ENCODE results near the gene KLK2. TPM values are rescaled to one million over a fixed set of nuclear protein-coding genes. Genes with fewer than 3 reads are reported as not detected.

KLK2 gene
- not detected for total RNA-seq

GRCh38 chr19:50873056-50873455 lies at the start of gene KLK2:
Gene KLK2 (plus strand): TSS chr19:50873439. CDS start chr19:50873474, 35 bp downstream.
- no peak for DNase-seq (ENCODE audit: low read depth in 2 of 3, low spot score in 2 of 3)

DNA sequence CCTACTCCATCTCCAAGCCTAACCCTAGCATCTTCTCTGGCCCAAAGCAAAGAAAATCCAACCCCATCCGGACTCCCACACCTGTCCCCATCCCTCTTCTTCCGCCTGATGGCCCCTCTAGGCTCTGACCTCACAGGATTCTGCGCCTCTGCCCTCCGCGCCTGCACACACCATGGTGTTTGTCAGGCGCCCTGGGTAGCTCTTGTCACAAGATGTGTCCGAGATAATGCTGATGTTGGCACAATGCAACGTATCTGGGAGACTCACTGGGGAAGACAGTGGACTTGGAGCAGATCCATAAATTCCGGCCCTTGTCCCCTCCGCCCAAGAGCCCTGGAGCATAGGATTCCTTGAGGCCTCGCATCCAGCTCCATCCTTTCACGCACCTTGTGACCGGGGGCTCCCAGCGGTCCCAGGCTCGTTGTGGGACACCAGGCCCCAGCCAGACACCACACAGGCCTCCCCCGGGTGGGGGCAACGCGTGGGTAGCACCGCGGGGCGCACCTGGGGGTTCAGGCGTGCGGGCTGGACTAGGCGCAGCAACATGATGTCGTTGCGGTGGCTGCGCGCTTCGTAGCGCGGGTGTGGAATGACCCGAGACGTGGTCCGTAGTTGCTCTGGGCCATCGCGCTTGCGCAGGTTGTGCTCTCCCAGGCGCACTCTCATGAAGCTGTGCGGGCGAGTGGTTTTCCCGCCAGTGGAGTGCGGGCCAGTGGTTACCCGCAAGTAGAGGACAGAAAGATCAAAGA lies 46.6 kb upstream of the KLK2 start:
- no peak for DNase-seq (ENCODE audit: low read depth in 2 of 3, low spot score in 2 of 3)

DNA sequence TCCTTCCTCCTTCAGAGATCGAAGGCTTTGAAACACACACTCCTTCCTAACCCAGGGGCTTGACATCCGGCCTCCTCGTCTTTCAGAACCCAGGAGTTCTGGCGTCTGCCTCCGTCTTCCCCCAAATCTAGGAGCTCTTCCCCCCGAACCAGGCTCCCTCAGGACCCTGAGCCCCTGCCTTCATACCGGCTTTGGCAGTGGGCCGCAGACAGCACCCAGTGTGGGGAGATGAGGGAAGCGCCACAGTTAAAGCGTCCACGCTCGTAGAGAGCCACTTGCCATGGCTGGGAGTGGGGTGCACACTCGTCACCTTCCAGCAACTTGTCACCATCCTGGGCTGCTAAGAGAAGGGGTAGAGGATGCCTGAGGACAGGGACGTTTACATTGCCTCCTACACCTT lies 45.8 kb upstream of the KLK2 start:
- no peak for DNase-seq (ENCODE audit: low read depth in 2 of 3, low spot score in 2 of 3)

DNA sequence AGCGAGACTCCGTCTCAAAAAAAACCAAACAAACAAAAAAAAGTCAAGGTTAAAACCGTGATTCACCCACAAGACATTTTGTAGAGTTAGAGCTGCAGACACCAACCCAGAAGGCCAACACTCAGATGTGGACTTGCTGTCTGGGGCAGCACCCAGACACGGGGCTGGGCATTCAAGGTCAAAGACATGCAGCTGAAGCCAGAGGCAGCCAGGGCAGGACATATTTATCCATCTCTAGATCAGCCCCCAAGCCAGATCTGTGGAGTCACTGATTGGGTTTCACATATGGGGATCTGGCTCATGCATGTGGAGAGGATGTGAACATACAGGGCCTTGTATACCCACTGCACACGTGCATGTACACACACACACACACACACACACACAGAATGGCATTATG lies 43.4 kb upstream of the KLK2 start:
- DNase-seq (ENCODE audit: low read depth in 2 of 3, low spot score in 2 of 3): no peak

GRCh38 chr19:50830266-50831025 lies 42.8 kb upstream of the KLK2 start:
- DNase-seq (ENCODE audit: low read depth in 2 of 3, low spot score in 2 of 3): no peak

GRCh38 chr19:50831026-50831396 lies 42.2 kb upstream of the KLK2 start:
- no peak for DNase-seq (ENCODE audit: low read depth in 2 of 3, low spot score in 2 of 3)

GRCh38 chr19:50832666-50833065 lies 40.6 kb upstream of the KLK2 start:
- no peak for DNase-seq (ENCODE audit: low read depth in 2 of 3, low spot score in 2 of 3)

DNA sequence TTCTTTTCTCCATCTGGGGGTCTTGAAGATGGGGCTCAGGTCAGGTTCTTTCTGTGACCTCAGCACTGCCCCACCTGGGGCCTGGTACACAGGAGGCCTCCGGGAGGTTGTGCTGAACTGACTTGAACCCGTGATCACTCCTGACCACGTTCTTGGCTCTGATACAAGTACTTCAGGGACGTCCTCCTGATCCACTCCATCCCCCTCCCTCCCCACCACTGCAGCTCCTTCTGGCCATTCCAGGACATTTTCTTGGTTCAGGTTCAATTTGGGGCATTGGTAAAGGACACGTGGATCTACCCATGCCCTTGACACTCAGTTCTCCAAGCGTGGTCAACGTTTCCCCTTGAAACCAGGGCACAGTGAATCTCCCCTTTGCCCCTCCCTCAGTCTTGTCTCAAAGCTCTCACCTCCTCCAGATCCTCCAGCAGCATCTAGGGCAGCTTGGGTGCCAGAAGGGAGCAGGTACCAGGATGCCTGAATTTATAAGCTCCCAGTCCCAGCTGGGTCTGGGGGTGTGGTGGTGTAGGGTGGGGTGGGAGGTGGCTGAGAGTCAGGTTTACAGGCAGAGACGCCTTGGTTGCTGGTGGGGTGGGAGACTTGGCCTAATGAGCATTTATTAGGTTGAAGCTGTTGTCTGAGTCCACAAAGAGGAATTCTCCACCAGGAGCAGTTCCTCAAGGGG lies 40.0 kb upstream of the KLK2 start, which contains the start of gene KLK15:
Gene KLK15, minus strand, starts transcription at position 458 of the 685 bp plus-strand sequence. CDS start 2,082 bp downstream, outside the sequence.
- no peak for DNase-seq (ENCODE audit: low read depth in 2 of 3, low spot score in 2 of 3)

DNA sequence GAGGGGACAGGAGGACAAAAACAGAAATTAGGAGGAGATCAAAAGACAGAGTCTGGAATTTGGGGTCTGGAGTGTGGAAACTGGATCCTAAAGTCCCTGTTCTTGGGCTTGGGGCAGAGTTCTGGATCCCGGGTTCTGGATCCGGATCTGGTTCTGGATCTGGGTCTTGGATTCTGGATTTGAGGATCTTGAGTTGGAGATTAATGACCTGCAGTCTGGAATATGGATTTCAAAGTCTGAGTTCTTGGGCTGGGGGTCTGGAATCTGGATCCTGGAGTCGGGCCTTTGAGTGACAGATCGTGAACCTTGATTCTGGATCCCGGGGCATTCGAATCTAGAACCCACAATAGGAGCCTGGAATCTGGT lies 39.5 kb upstream of the KLK2 start:
- DNase-seq (ENCODE audit: low read depth in 2 of 3, low spot score in 2 of 3): no peak

GRCh38 chr19:50835103-50835784 lies 38.0 kb upstream of the KLK2 start:
- no peak for DNase-seq (ENCODE audit: low read depth in 2 of 3, low spot score in 2 of 3)

DNA sequence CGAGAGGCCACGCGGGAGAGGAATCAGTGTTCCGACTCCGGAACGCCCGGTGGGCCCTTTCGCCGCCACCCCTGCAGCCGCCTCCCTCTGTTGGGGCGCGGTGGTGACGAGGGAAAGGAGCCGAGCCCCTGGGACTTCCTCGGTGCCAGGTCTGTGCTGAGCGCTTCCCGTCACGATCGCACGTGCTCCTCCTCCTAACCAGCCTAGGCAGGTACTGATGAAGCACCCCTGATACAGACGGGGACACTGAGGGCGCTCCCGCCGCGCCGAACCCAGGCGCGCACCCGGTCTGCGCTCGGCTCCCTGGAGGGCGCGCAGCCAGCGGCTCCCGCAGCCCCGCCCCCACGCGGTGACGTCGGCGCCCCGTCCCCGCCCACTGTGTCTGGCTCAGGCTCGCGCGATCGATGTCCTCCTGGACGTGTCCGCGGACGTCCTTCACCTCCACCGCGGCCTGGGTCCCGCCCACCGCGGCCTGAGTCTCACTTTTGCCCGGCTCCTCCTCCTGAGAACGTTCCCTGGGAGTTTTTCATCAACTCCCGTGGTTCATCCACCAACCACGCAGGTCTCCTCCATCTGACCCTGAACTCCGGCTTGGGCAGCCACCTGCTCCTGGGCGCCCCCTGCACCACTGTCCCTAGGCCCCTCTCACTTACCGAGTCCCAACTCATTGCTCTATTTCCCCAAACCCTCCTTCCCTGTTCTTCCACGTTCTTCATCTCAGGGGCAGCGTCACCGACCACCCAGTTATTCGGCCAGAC lies 37.3 kb upstream of the KLK2 start:
- DNase-seq (ENCODE audit: low read depth in 2 of 3, low spot score in 2 of 3): peak; percentile 24 to 46 (median 40)

DNA sequence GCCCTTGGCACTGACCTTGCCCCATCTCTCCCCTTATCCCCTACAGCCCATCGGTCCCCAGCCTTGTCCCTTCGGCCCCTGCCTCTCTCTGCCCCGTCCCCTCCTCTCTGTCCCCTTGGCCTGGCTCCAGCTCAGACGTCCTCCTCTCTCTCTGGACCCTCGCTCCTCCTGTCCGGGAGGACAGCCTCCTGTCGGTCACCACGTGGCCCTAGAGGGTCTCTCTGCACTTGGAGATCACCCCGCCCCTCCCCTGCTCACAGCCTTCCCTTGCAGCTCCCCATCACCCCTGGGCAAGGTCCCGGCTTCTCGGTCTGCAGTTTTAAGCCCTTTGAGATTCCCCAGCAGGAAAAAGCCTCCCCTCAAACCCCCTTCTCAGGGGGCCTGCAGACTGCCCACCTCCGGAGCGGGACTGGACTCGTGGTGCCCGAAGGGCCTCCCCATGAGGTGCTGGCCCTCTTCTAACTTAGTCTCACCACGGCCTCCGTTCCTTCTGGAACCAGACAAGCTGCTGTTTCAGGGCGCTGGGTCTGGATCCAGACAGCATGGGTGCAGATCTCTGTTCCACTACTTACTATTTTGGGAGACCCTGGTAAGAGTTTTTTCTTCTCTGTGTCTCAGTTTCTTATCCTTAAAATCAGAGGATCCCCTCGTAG lies 36.6 kb upstream of the KLK2 start:
- DNase-seq (ENCODE audit: low read depth in 2 of 3, low spot score in 2 of 3): no peak

GRCh38 chr19:50837300-50837699 lies 35.9 kb upstream of the KLK2 start:
- no peak for DNase-seq (ENCODE audit: low read depth in 2 of 3, low spot score in 2 of 3)

GRCh38 chr19:50838239-50838638 lies 35.0 kb upstream of the KLK2 start:
- DNase-seq (ENCODE audit: low read depth in 2 of 3, low spot score in 2 of 3): peak in 2 of 3 donors; percentile 14 to 28

- no peak for DNase-seq (ENCODE audit: low read depth in 2 of 3, low spot score in 2 of 3)
Measured at GRCh38 chr19:50839712-50840655, 33.3 kb upstream of the KLK2 start.

GRCh38 chr19:50842130-50842529 lies 31.1 kb upstream of the KLK2 start:
- no peak for DNase-seq (ENCODE audit: low read depth in 2 of 3, low spot score in 2 of 3)

- DNase-seq (ENCODE audit: low read depth in 2 of 3, low spot score in 2 of 3): no peak
Measured at GRCh38 chr19:50843205-50843604, 30.0 kb upstream of the KLK2 start.

- DNase-seq (ENCODE audit: low read depth in 2 of 3, low spot score in 2 of 3): no peak
Measured at GRCh38 chr19:50843701-50844221, 29.5 kb upstream of the KLK2 start.
